Rectal smooth muscle tissue (tissue), 1 donor: Measurements from ENCODE around the gene PBX1.

ENCODE experiments used
- H3K27ac ChIP-seq: one replicate; pipeline ENCODE4 v1.7.0; 2013; ENCODE audit warnings: low read depth, low read length, inconsistent platforms
- H3K27me3 ChIP-seq: one replicate; pipeline ENCODE4 v1.7.0; 2013; ENCODE audit warnings: low read length; ENCODE audit not compliant: control insufficient read depth, insufficient read depth
- H3K36me3 ChIP-seq: one replicate; pipeline ENCODE4 v1.7.0; 2013; ENCODE audit warnings: low read length; ENCODE audit not compliant: control insufficient read depth, insufficient read depth
- H3K4me1 ChIP-seq: one replicate; pipeline ENCODE4 v1.7.0; 2013; ENCODE audit warnings: low read length; ENCODE audit not compliant: control insufficient read depth, insufficient read depth
- H3K4me3 ChIP-seq: one replicate; pipeline ENCODE4 v1.7.0; 2013; ENCODE audit warnings: low read length
- H3K9ac ChIP-seq: one replicate; pipeline ENCODE4 v1.7.0; 2013; ENCODE audit warnings: low read length

PBX1 gene

GRCh38 chr1:164693564-164694359 lies 134.8 kb downstream of the PBX1 start:
- Histone ChIP-seq H3K27ac (no peak overlapping the region), H3K4me3 (no peak overlapping the region), H3K9ac (no peak overlapping the region), H3K27me3 (no peaks in the 10 kb centered on the region), H3K4me1 (peaks cover 3% of the 10 kb centered on the region), H3K36me3 (no peaks in the 10 kb centered on the region)

DNA sequence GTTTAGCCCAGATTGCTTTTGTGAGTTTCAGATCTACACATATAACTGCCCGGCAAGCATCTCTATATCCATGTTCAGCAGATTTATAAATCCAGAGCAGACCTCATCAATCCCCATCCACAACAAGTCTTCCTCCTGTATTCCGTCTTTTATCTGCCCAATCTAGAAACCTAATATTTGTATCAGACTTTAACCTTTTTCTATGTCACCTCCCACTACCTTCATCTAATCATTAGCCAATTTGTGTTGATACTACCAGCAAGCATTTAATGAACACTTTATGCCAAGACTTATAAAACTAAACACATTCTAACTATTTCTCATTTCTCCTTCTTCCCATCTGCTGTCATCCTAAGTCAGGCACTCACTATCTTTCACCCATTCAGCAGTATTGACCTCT lies 135.5 kb downstream of the PBX1 start:
- H3K4me1 ChIP-seq = peaks cover 5% of the 10 kb centered on the region
- no peaks in the 10 kb centered on the region for H3K27me3 ChIP-seq
- H3K36me3 ChIP-seq = no peaks in the 10 kb centered on the region
- H3K27ac ChIP-seq = no peak overlapping the region
- H3K4me3 ChIP-seq = no peak overlapping the region
- H3K9ac ChIP-seq = no peak overlapping the region

DNA sequence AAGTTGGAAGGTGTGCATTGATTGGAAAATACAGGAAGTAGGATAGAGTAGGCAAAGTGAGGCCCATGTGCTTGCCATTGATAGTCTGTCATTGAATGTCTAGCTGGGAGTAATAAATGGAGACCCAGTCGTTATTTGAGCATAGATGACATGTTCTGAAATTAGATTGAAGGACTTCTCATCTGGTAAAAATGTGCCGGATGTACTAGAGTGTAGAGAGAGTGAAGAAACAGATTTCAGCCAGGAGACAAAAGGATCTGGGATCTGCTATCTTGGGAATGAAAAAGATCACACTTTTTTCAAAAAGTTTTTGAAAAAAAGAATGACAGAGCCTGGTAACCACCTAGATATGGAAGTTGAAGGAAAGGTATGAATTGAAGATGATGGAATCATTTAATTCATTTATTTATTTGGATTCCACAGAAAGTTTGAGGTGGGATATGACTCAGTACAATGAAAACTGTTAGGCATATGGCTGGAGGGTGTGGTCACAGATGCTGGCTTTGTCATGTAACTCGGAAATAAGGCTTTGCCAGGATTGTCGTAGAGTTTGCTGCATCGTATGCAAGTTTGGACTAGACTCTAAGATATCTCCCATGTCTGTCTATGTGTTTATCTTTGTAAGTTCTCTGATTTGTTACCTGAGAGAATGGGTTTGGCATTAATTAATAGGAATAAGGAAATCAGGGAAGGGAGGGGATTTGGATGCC lies 137.1 kb downstream of the PBX1 start:
- H3K4me1 ChIP-seq = peaks cover 13% of the 10 kb centered on the region
- H3K9ac ChIP-seq = no peak overlapping the region
- H3K27ac ChIP-seq = no peak overlapping the region

DNA sequence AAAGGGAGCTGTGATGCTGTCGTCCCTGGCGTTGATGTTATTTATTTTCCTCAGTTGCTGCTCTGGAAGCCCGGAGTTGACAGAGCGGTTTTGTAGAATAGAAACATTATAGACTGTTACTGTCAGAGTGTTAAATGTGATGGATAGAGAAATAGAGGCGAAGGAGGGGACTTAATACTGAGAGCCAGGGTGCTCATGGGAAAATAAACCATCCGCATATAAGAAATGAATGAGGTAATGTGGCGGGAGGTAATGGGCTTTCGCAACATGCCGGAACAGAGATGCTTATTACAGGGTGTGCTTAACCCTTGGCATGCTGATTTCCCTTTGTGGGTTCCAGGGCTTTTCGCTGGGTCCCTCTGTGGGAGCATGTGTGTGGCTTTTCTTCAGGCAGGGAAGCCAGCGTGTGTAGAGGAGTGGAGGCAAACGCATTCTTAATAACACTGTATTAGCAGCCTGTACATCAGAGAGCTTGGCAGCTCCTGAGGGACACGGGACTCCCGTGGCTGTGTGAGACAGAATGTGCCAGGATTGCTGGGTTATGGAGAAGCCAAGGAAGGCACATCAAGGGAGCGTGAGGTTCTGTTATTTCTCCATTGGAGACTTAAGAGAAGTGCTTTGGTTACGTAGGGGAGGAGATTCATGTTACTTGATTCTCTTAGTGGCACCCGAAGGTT lies 141.0 kb downstream of the PBX1 start:
- Histone ChIP-seq H3K36me3 (no peaks in the 10 kb centered on the region), H3K27me3 (no peaks in the 10 kb centered on the region), H3K27ac (peak overlapping the region; percentile 35), H3K4me3 (no peak overlapping the region), H3K9ac (no peak overlapping the region), H3K4me1 (peaks cover 35% of the 10 kb centered on the region)

More for the DNA sequence above, 137.1 kb downstream of the PBX1 start:
- no peaks in the 10 kb centered on the region for H3K27me3 ChIP-seq
- H3K36me3 ChIP-seq = no peaks in the 10 kb centered on the region
- no peak overlapping the region for H3K4me3 ChIP-seq

DNA sequence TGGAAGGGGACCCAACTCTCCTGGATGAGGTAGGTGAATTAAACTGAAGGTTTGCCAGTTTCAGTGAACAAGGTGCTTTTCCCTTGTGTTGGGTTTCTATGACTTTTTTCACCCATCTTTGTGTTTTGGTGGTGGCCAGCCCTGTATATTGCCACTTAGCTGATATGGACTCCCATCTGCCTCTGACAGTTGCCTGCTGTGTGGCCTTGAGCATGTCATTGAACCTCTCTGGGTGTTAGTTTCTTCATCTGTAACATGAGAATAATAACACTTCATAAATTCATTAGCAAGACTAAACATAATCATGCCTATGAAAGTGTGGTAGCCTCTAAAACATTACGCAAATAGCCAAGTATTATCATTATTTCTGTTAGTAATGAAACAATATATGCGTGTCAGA lies 141.7 kb downstream of the PBX1 start:
- H3K4me3 ChIP-seq = no peak overlapping the region
- peak overlapping the region; percentile 35 for H3K27ac ChIP-seq
- H3K27me3 ChIP-seq = no peaks in the 10 kb centered on the region
- H3K9ac ChIP-seq = no peak overlapping the region
- peaks cover 38% of the 10 kb centered on the region for H3K4me1 ChIP-seq
- H3K36me3 ChIP-seq = no peaks in the 10 kb centered on the region

DNA sequence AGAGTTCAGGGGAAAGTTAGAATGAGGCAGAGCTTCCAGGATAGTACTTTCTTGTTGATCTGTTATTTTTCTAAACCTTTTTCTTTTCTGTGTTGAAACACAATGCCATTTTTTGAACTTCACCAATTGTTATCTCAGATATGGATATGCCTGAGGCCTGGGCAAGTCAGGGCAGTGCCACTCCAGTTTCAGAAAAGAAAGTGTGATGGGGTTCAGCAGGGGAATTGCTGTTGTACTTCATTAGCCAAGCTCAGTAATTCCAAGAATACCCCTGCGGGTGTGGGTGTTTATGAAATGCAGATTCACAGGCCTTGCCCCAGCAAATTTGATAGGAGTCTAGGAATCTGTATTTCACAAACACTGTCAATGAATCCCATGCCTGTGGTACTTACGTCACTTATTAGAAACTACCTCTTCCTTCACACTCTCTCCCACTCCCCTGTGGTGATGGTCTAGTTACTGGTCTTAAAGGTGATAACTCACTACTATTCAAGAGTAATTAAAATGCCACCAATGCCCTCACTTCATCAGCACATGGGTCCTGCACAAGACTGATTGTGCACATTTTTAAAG lies 142.3 kb downstream of the PBX1 start:
- H3K4me1 ChIP-seq = peaks cover 44% of the 10 kb centered on the region
- H3K9ac ChIP-seq = no peak overlapping the region
- H3K36me3 ChIP-seq = no peaks in the 10 kb centered on the region
- no peaks in the 10 kb centered on the region for H3K27me3 ChIP-seq
- H3K27ac ChIP-seq = peak overlapping the region; percentile 32
- no peak overlapping the region for H3K4me3 ChIP-seq

DNA sequence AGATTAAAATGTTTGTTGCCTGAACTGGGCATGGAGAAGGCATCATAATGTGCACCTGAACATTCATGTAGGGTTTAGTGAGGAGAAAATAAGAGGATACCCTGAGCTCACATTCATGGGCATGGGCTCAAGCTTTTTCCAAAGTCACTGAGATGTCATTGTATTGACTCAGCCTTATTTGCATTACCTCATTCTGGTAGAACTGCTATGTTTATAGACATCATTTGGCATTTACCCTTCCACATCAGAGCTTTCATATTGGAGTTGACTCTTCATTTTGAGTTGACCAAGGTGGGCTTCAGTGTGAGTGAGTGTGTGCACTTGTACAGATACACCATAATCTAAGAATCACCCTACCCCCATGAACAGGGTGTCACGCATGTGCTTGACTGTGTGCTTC lies 143.2 kb downstream of the PBX1 start:
- Histone ChIP-seq H3K9ac (no peak overlapping the region), H3K27ac (peak overlapping the region; percentile 33), H3K27me3 (no peaks in the 10 kb centered on the region), H3K4me3 (no peak overlapping the region), H3K4me1 (peaks cover 53% of the 10 kb centered on the region), H3K36me3 (no peaks in the 10 kb centered on the region)

DNA sequence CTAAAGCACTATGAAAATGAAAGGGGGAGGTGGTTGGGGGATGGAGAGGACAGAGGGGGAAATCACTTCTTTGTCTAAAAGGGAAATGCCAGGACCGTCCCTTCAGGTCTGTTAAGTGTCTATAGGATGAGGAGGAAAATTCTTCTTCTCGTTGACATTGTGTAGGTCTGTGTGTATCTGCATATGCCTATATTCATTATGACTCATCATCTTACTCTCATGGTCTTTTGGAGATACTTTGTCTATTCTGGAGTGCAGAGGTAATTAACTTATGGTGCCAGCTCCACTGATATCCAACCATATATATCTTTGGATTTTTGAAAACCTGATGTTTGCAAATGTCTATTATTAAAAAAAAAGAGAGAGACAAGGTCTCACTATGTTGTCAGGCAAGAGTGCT lies 143.7 kb downstream of the PBX1 start:
- no peak overlapping the region for H3K9ac ChIP-seq
- H3K36me3 ChIP-seq = no peaks in the 10 kb centered on the region
- H3K27me3 ChIP-seq = no peaks in the 10 kb centered on the region
- H3K4me3 ChIP-seq = no peak overlapping the region
- H3K4me1 ChIP-seq = peaks cover 58% of the 10 kb centered on the region
- peak overlapping the region; percentile 33 for H3K27ac ChIP-seq

- Histone ChIP-seq H3K36me3 (no peaks in the 10 kb centered on the region), H3K27ac (peak overlapping the region; percentile 29), H3K4me1 (peaks cover 63% of the 10 kb centered on the region), H3K4me3 (no peak overlapping the region), H3K9ac (no peak overlapping the region), H3K27me3 (no peaks in the 10 kb centered on the region)
Measured at GRCh38 chr1:164703463-164703862, 144.5 kb downstream of the PBX1 start.

- Histone ChIP-seq H3K36me3 (no peaks in the 10 kb centered on the region), H3K9ac (no peak overlapping the region), H3K27me3 (no peaks in the 10 kb centered on the region), H3K4me3 (no peak overlapping the region), H3K27ac (peak overlapping the region; percentile 29), H3K4me1 (peaks cover 60% of the 10 kb centered on the region)
Measured at GRCh38 chr1:164703960-164704411, 145.0 kb downstream of the PBX1 start.

DNA sequence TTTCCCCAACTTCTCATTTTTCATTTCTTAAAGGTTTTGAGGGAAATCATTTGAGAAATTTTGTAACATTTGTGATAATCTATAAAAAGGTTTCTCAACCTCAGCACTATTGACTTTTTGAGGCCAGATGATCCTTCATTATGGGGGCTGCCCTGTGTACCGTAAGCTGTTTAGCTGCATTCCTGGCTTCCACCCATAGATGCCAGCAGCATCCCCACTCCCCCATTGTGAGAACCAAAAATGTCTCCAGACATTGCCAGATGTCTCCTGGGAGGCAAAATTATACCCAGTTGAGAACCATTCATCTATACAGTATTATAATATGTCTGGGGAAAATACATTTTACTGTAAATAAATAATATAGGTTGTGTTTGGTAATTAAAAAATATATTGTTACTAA lies 146.0 kb downstream of the PBX1 start:
- no peaks in the 10 kb centered on the region for H3K27me3 ChIP-seq
- H3K36me3 ChIP-seq = no peaks in the 10 kb centered on the region
- H3K4me3 ChIP-seq = no peak overlapping the region
- H3K27ac ChIP-seq = no peak overlapping the region
- H3K4me1 ChIP-seq = peaks cover 60% of the 10 kb centered on the region
- H3K9ac ChIP-seq = no peak overlapping the region

DNA sequence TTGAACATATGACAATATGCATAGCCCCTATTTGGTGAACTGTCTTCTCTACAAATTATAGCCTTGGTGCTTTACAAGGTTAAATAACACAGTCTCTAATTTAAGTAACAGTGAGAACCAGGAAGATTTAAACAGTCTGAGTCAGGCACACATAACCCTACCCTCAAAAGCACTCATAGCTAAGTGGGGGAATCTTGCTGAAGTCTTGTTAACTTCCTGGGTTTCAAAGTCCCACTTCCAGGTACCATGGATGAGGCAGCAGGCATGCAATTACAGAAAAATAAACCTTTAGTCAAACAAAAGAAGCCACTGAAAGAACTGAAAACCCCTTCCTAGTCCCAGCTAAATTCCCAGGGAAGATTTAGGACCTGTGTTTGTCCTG lies 147.6 kb downstream of the PBX1 start:
- peak overlapping the region; percentile 70 for H3K27ac ChIP-seq
- H3K9ac ChIP-seq = no peak overlapping the region

More for the DNA sequence above, 147.6 kb downstream of the PBX1 start:
- Histone ChIP-seq H3K4me1 (peaks cover 48% of the 10 kb centered on the region), H3K36me3 (no peaks in the 10 kb centered on the region), H3K27me3 (no peaks in the 10 kb centered on the region), H3K4me3 (no peak overlapping the region)
